ENCODE results near the gene DNM3. TPM values are rescaled to one million over a fixed set of nuclear protein-coding genes. Genes with fewer than 3 reads are reported as not detected.

DNM3 gene
- total and polyA plus RNA-seq, 2 of the 8 experiments (the other 6 are each of a cell fraction or from before 2014, with no cell fraction given): 2.0 to 8.5 TPM

DNA sequence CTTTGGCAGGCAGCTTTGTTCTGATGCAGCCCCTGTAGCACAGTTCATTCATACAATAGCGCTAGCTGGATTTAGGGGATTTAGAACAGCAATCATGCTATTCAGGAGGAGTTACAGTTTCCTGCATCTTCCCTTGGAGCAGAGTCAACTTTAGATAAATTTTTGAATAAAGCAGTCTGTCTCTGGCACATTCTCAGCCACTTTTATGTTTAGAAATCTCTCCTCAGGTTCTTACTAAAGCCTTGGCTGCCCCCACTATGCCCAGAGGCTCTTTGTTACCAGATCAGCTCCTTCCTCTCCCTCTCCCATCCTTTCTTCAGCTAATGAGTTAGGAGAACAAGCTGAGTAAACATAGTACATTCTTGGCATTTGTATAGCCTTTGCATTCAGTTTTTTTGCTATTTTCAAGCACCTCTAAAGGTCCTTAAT, 619.6 kb downstream of the DNM3 start:
- 100% methylated on average over 1 of the region's 1 CpG; no CpG with 5 or more reads in 1 of the 2 experiments for WGBS, 2 experiments (ENCODE audit: extremely low coverage in 1 of 2, insufficient coverage in 1 of 2, insufficient read length in 1 of 2, insufficient replicate concordance in 2 of 2, low coverage in 1 of 2, low lambda C conversion rate in 2 of 2, missing lambda C conversion rate in 1 of 2)
- Histone ChIP-seq H3K18ac (ENCODE audit: extremely low read depth, low read length) (no peak overlapping the region), H3K9me3 (ENCODE audit: insufficient read depth in 2 of 2, low read depth in 1 of 2, low read length in 1 of 2) (no peaks in the 10 kb centered on the region), H3K14ac (ENCODE audit: insufficient read length) (no peak overlapping the region), H2AK5ac (ENCODE audit: low read depth, low read length) (no peak overlapping the region), H2BK120ac (replicated peaks; ENCODE audit: low read depth, low read length) (no peak overlapping the region), H2BK15ac (ENCODE audit: low read length) (no peak overlapping the region), H3K4me3 (ENCODE audit: extremely low read depth in 1 of 4, insufficient read depth in 2 of 4, low read depth in 3 of 4, low read length in 4 of 4) (no peak overlapping the region), H3K4me2 (ENCODE audit: insufficient read depth in 1 of 2, low read depth in 2 of 2, low read length in 2 of 2) (no peak overlapping the region), H3K79me2 (ENCODE audit: control insufficient read depth in 1 of 2, insufficient read depth in 2 of 2, low read length in 2 of 2) (no peaks in the 10 kb centered on the region), H3K56ac (replicated peaks; ENCODE audit: insufficient read length, low read depth, low read length) (no peak overlapping the region), H3K4me1 (replicated peaks in 1 of 4; ENCODE audit: control insufficient read depth in 3 of 4, insufficient read depth in 4 of 4, low read length in 3 of 4) (no peaks in the 10 kb centered on the region), H2BK12ac (ENCODE audit: low read depth, low read length) (no peak overlapping the region), H2BK5ac (ENCODE audit: low read depth, low read length) (no peak overlapping the region), H4K8ac (ENCODE audit: extremely low read depth, insufficient read depth, low read length) (no peak overlapping the region), H3K27ac (ENCODE audit: low read depth, low read length) (no peak overlapping the region), H2BK20ac (ENCODE audit: low read length) (no peak overlapping the region), H4K20me1 (replicated peaks in 1 of 2; ENCODE audit: control insufficient read depth in 1 of 2, insufficient read depth in 2 of 2, low read length in 2 of 2) (no peaks in the 10 kb centered on the region), H3K4ac (replicated peaks; ENCODE audit: insufficient read length, low read depth, low read length) (no peak overlapping the region), H3K27me3 (replicated peaks in 1 of 4; ENCODE audit: control insufficient read depth in 3 of 4, extremely low read depth in 1 of 4, insufficient read depth in 3 of 4, low read length in 3 of 4) (no peaks in the 10 kb centered on the region), H3K9ac (replicated peaks in 1 of 4; ENCODE audit: extremely low read depth in 1 of 4, low read depth in 3 of 4, low read length in 3 of 4) (no peak overlapping the region), H3K79me1 (ENCODE audit: low read depth, low read length) (no peaks in the 10 kb centered on the region), H4K91ac (replicated peaks; ENCODE audit: insufficient read length, low read length) (no peak overlapping the region), H3K23me2 (ENCODE audit: low read depth, low read length) (no peaks in the 10 kb centered on the region), H4K5ac (ENCODE audit: insufficient read length, low read depth, low read length) (no peak overlapping the region), H3K23ac (ENCODE audit: insufficient read length) (no peak overlapping the region), H3K36me3 (ENCODE audit: control insufficient read depth in 2 of 4, insufficient read depth in 4 of 4, low read length in 3 of 4) (no peaks in the 10 kb centered on the region), H2AFZ (ENCODE audit: low read length) (peak overlapping the region; percentile 76; the same call in 1 of the 2 replicates)
- POLR2A ChIA-PET (ENCODE audit: partially characterized antibody): interaction anchor here (1.1 kb wide), 1 partner anchor 10 kb away, joined by 4 read pairs; no protein-coding TSS in a partner anchor
- FAIRE-seq (no peak), DNase-seq (ENCODE audit: low read depth in 1 of 2, low spot score in 2 of 2) (no peak)
- CTCF ChIA-PET (ENCODE audit: partially characterized antibody): interaction anchor here (0.6 to 2.4 kb wide), 5 partner anchors 11 to 472 kb away, joined by 3 to 11 read pairs (median 4); no protein-coding TSS in a partner anchor
- TF ChIP-seq TCF12 (IDR thresholded peaks at IDR 0.05; ENCODE audit: low read depth, low read length) (no peak), SUZ12 (IDR thresholded peaks at IDR 0.05; ENCODE audit: low read length) (no peak), RNF2 (IDR thresholded peaks at IDR 0.05; ENCODE audit: borderline replicate concordance, low read depth, low read length, missing control alignments, poor library complexity, severe bottlenecking) (no peak), BCL11A (IDR thresholded peaks at IDR 0.05; ENCODE audit: low read depth in 2 of 2, low read length in 2 of 2) (no peak), BRCA1 (IDR thresholded peaks at IDR 0.05; ENCODE audit: low read depth, low read length) (no peak), TAF1 (IDR thresholded peaks at IDR 0.05; ENCODE audit: low read depth, low read length) (no peak)
- TF ChIP-seq, protein P1, sequence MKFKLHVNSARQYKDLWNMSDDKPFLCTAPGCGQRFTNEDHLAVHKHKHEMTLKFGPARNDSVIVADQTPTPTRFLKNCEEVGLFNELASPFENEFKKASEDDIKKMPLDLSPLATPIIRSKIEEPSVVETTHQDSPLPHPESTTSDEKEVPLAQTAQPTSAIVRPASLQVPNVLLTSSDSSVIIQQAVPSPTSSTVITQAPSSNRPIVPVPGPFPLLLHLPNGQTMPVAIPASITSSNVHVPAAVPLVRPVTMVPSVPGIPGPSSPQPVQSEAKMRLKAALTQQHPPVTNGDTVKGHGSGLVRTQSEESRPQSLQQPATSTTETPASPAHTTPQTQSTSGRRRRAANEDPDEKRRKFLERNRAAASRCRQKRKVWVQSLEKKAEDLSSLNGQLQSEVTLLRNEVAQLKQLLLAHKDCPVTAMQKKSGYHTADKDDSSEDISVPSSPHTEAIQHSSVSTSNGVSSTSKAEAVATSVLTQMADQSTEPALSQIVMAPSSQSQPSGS (IDR thresholded peaks at IDR 0.05; ENCODE audit: low read length): no peak
- TF ChIP-seq, protein P2, sequence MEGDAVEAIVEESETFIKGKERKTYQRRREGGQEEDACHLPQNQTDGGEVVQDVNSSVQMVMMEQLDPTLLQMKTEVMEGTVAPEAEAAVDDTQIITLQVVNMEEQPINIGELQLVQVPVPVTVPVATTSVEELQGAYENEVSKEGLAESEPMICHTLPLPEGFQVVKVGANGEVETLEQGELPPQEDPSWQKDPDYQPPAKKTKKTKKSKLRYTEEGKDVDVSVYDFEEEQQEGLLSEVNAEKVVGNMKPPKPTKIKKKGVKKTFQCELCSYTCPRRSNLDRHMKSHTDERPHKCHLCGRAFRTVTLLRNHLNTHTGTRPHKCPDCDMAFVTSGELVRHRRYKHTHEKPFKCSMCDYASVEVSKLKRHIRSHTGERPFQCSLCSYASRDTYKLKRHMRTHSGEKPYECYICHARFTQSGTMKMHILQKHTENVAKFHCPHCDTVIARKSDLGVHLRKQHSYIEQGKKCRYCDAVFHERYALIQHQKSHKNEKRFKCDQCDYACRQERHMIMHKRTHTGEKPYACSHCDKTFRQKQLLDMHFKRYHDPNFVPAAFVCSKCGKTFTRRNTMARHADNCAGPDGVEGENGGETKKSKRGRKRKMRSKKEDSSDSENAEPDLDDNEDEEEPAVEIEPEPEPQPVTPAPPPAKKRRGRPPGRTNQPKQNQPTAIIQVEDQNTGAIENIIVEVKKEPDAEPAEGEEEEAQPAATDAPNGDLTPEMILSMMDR (IDR thresholded peaks at IDR 0.05; ENCODE audit: control extremely low read depth in 1 of 3, insufficient read depth in 1 of 3, low read depth in 1 of 3, low read length in 3 of 3): no peak
- TF ChIP-seq, protein P3, sequence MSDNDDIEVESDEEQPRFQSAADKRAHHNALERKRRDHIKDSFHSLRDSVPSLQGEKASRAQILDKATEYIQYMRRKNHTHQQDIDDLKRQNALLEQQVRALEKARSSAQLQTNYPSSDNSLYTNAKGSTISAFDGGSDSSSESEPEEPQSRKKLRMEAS (IDR thresholded peaks at IDR 0.05): no peak

Measured in H1 (cell line).